ENCODE data around the gene ZNF428.

DNA sequence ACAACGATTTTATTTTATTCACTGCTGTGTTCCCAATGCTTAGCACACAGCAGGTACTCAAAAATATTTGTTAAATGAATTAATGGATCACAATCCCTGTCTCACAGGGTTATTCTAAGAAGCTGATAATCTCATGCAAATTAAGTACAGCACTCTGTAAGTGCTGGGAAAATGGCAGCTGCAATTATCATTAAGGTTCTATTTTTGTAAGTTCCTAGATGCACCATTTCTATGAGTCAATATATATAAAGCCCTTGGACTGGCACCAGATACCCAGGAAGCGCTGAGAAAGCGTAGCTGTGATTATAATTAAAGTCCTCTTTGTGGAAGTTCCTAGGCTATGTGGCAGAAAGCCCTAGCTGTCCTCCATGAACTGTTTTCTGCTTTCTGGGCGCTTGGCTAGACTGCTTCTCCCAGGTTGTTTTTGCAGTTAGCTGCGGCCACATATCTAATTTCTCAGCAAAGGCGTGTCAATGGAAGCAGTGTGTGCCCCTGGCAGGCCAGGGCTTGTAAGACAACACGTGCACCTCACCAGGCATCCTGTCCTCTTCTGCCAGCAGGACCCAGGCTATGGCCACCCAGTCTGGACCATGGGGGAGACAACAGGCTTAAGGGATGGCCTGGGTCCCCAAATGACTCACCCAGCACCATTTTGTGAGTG, 12.7 kb downstream of the ZNF428 start:
- TF ChIP-seq, protein P1, sequence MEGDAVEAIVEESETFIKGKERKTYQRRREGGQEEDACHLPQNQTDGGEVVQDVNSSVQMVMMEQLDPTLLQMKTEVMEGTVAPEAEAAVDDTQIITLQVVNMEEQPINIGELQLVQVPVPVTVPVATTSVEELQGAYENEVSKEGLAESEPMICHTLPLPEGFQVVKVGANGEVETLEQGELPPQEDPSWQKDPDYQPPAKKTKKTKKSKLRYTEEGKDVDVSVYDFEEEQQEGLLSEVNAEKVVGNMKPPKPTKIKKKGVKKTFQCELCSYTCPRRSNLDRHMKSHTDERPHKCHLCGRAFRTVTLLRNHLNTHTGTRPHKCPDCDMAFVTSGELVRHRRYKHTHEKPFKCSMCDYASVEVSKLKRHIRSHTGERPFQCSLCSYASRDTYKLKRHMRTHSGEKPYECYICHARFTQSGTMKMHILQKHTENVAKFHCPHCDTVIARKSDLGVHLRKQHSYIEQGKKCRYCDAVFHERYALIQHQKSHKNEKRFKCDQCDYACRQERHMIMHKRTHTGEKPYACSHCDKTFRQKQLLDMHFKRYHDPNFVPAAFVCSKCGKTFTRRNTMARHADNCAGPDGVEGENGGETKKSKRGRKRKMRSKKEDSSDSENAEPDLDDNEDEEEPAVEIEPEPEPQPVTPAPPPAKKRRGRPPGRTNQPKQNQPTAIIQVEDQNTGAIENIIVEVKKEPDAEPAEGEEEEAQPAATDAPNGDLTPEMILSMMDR (conservative IDR thresholded peaks at IDR 0.05; ENCODE audit: low read depth, low read length): no peak
- TF ChIP-seq CEBPB (IDR thresholded peaks at IDR 0.05; ENCODE audit: low read depth, low read length) (no peak), MXI1 (IDR thresholded peaks at IDR 0.05; ENCODE audit: borderline replicate concordance, low read depth, low read length) (no peak), FOS (IDR thresholded peaks at IDR 0.05; ENCODE audit: low read depth, low read length) (no peak)
- TF ChIP-seq, protein P2, sequence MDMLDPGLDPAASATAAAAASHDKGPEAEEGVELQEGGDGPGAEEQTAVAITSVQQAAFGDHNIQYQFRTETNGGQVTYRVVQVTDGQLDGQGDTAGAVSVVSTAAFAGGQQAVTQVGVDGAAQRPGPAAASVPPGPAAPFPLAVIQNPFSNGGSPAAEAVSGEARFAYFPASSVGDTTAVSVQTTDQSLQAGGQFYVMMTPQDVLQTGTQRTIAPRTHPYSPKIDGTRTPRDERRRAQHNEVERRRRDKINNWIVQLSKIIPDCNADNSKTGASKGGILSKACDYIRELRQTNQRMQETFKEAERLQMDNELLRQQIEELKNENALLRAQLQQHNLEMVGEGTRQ (IDR thresholded peaks at IDR 0.05; ENCODE audit: low read depth, low read length): no peak

All from IMR-90 (cell line).